Measurements from ENCODE around the gene IGFBP7.

IGFBP7 gene

DNA sequence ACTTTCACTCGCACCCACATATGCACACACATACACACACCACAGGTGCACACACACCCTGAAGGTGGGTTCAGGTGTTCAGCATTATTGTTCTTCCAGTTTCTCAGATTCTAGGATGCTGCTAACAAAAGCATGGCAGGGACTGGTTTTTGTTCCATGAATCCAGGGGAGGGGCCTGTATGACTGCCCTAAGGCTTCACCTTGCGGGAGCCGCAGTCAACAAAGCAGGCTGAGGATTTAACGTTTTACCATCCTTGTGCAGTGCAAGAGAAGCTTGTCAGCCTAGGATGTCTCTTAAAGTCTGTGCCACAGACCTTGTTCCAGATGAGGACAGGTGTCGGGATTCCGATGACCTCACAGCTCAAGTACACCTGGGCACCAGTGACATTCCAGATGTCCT is 69.7 kb downstream of the IGFBP7 start:
- DNase-seq (ENCODE audit: low spot score): no peak
- H2BK120ac ChIP-seq (ENCODE audit: low read depth, low read length): no peak overlapping the region
- no peak overlapping the region for H3K4me3 ChIP-seq (ENCODE audit: low read length in 2 of 2)
- no peak overlapping the region for H3K4ac ChIP-seq (ENCODE audit: low read length)
- no peak overlapping the region for H3K23ac ChIP-seq (ENCODE audit: low read depth, low read length, poor library complexity)
- H3K79me1 ChIP-seq (ENCODE audit: low read depth, low read length): no peaks in the 10 kb centered on the region
- H2BK12ac ChIP-seq (ENCODE audit: low read length): no peak overlapping the region
- no peaks in the 10 kb centered on the region for H3K9me3 ChIP-seq (replicated peaks in 1 of 2; ENCODE audit: control insufficient read depth in 2 of 2, insufficient read depth in 1 of 2, low read depth in 1 of 2, low read length in 2 of 2)
- WGBS, 2 donors (ENCODE audit: extremely low coverage in 2 of 2, insufficient read length in 2 of 2, insufficient replicate concordance in 1 of 2): no CpG with 5 or more reads among the region's 6 CpGs
- no peak overlapping the region for H3K14ac ChIP-seq (ENCODE audit: low read length)
- H3K4me1 ChIP-seq (ENCODE audit: control insufficient read depth in 2 of 2, insufficient read depth in 1 of 2, low read depth in 1 of 2, low read length in 2 of 2): peaks cover 0 to 1% of the 10 kb centered on the region in 2 donors
- H3K27me3 ChIP-seq (ENCODE audit: control insufficient read depth in 3 of 3, insufficient read depth in 3 of 3, low read depth in 1 of 3, low read length in 3 of 3): no peaks in the 10 kb centered on the region
- H2BK5ac ChIP-seq (ENCODE audit: low read length): no peak overlapping the region
- H2AFZ ChIP-seq (ENCODE audit: low read length): no peak overlapping the region
- no peak overlapping the region for H2BK15ac ChIP-seq (ENCODE audit: low read length)
- no peak overlapping the region for H3K27ac ChIP-seq (replicated peaks; ENCODE audit: low read length)
- H3K36me3 ChIP-seq (replicated peaks in 1 of 2; ENCODE audit: control insufficient read depth in 2 of 2, insufficient read depth in 2 of 2, low read length in 2 of 2): no peaks in the 10 kb centered on the region
- H4K91ac ChIP-seq (ENCODE audit: low read depth, low read length, poor library complexity): no peak overlapping the region
- H3K4me2 ChIP-seq (ENCODE audit: insufficient read depth, low read length, poor library complexity, severe bottlenecking): no peak overlapping the region
- no peak overlapping the region for H4K8ac ChIP-seq (ENCODE audit: low read depth, low read length)
- H3K9ac ChIP-seq (ENCODE audit: low read depth, low read length, poor library complexity): no peak overlapping the region
- peak overlapping the region; percentile 1 for H3K18ac ChIP-seq (ENCODE audit: low read length)
- H2AK5ac ChIP-seq (ENCODE audit: low read depth, low read length): no peak overlapping the region

DNA sequence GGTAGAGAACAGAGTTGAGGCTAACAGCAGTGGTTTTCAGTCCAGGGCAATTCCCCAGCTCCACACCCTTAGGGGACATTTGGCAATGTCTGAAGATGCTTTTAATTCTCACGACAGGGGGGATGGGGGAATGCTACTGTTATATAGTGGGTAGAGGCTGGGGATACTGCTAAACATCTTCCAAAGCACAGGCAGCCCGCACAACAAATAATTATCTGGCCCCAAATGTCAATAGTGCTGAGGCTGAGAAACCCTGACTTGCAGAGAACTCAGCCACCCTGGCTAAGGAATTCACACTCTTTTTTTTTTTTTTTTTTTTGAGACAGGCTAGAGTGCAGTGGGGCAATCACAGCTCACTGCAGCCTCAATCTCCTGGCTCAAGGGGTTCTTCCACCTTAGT is 70.8 kb downstream of the IGFBP7 start:
- Histone ChIP-seq H2BK120ac (ENCODE audit: low read depth, low read length) (no peak overlapping the region), H4K91ac (ENCODE audit: low read depth, low read length, poor library complexity) (no peak overlapping the region), H2BK15ac (ENCODE audit: low read length) (no peak overlapping the region), H3K4me3 (ENCODE audit: low read length in 2 of 2) (no peak overlapping the region), H2AK5ac (ENCODE audit: low read depth, low read length) (no peak overlapping the region), H3K36me3 (replicated peaks in 1 of 2; ENCODE audit: control insufficient read depth in 2 of 2, insufficient read depth in 2 of 2, low read length in 2 of 2) (no peaks in the 10 kb centered on the region), H3K4me2 (ENCODE audit: insufficient read depth, low read length, poor library complexity, severe bottlenecking) (no peak overlapping the region), H3K9ac (ENCODE audit: low read depth, low read length, poor library complexity) (no peak overlapping the region), H2BK5ac (ENCODE audit: low read length) (no peak overlapping the region), H3K27ac (replicated peaks; ENCODE audit: low read length) (no peak overlapping the region), H3K79me1 (ENCODE audit: low read depth, low read length) (no peaks in the 10 kb centered on the region), H2AFZ (ENCODE audit: low read length) (no peak overlapping the region), H3K4me1 (ENCODE audit: control insufficient read depth in 2 of 2, insufficient read depth in 1 of 2, low read depth in 1 of 2, low read length in 2 of 2) (peaks cover 0 to 1% of the 10 kb centered on the region in 2 donors), H2BK12ac (ENCODE audit: low read length) (no peak overlapping the region), H3K9me3 (replicated peaks in 1 of 2; ENCODE audit: control insufficient read depth in 2 of 2, insufficient read depth in 1 of 2, low read depth in 1 of 2, low read length in 2 of 2) (no peaks in the 10 kb centered on the region), H3K14ac (ENCODE audit: low read length) (no peak overlapping the region), H4K8ac (ENCODE audit: low read depth, low read length) (no peak overlapping the region), H3K4ac (ENCODE audit: low read length) (no peak overlapping the region), H3K23ac (ENCODE audit: low read depth, low read length, poor library complexity) (no peak overlapping the region), H3K27me3 (ENCODE audit: control insufficient read depth in 3 of 3, insufficient read depth in 3 of 3, low read depth in 1 of 3, low read length in 3 of 3) (no peaks in the 10 kb centered on the region), H3K18ac (ENCODE audit: low read length) (no peak overlapping the region)
- no peak for DNase-seq (ENCODE audit: low spot score)
- no CpG with 5 or more reads among the region's 2 CpGs for WGBS, 2 donors (ENCODE audit: extremely low coverage in 2 of 2, insufficient read length in 2 of 2, insufficient replicate concordance in 1 of 2)

DNA sequence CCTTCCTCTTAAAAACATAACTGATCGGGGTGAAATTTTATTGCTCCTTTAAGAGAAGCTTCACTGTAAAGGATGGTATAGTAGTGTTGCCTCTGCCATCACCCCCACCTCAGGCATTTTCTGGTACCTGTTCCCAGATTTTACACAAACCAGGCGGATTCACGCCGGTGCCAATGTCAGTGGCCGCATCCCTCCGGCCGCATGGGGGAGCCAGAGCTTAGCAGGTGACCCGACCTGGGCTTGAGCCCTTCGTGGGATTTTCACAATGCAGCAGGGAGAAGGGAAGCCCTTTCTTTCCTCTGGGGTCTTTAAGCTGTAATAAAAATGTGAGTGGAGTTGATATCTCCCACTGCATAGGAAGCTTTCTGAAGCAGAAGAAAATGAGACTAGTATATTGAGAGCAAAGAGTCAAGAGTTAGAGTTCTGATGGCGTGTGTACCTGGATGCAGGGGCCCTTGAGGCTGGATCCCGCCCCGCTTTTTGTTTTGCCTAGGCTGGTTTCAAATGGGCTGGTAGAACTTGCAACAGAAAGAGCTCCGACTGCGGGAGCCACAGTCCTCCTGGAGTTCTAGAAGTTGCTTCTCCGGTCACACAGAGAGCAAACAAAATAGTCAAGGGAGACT is 72.1 kb downstream of the IGFBP7 start:
- H3K9ac ChIP-seq (ENCODE audit: low read depth, low read length, poor library complexity): no peak overlapping the region
- H3K27ac ChIP-seq (replicated peaks; ENCODE audit: low read length): no peak overlapping the region
- H4K8ac ChIP-seq (ENCODE audit: low read depth, low read length): no peak overlapping the region
- H3K23ac ChIP-seq (ENCODE audit: low read depth, low read length, poor library complexity): no peak overlapping the region
- no peaks in the 10 kb centered on the region for H3K79me1 ChIP-seq (ENCODE audit: low read depth, low read length)
- H3K36me3 ChIP-seq (replicated peaks in 1 of 2; ENCODE audit: control insufficient read depth in 2 of 2, insufficient read depth in 2 of 2, low read length in 2 of 2): peaks cover 0 to 4% of the 10 kb centered on the region in 2 donors
- no peak overlapping the region for H4K91ac ChIP-seq (ENCODE audit: low read depth, low read length, poor library complexity)
- no peaks in the 10 kb centered on the region for H3K4me1 ChIP-seq (ENCODE audit: control insufficient read depth in 2 of 2, insufficient read depth in 1 of 2, low read depth in 1 of 2, low read length in 2 of 2)
- DNase-seq (ENCODE audit: low spot score): peak; percentile 44
- no peaks in the 10 kb centered on the region for H3K9me3 ChIP-seq (replicated peaks in 1 of 2; ENCODE audit: control insufficient read depth in 2 of 2, insufficient read depth in 1 of 2, low read depth in 1 of 2, low read length in 2 of 2)
- H3K4me3 ChIP-seq (ENCODE audit: low read length in 2 of 2): no peak overlapping the region
- H3K27me3 ChIP-seq (ENCODE audit: control insufficient read depth in 3 of 3, insufficient read depth in 3 of 3, low read depth in 1 of 3, low read length in 3 of 3): no peaks in the 10 kb centered on the region
- H3K4ac ChIP-seq (ENCODE audit: low read length): no peak overlapping the region
- WGBS, 2 donors (ENCODE audit: extremely low coverage in 2 of 2, insufficient read length in 2 of 2, insufficient replicate concordance in 1 of 2): no CpG with 5 or more reads among the region's 15 CpGs
- H2BK15ac ChIP-seq (ENCODE audit: low read length): no peak overlapping the region
- peak overlapping the region; percentile 70 for H2AFZ ChIP-seq (ENCODE audit: low read length)
- no peak overlapping the region for H3K4me2 ChIP-seq (ENCODE audit: insufficient read depth, low read length, poor library complexity, severe bottlenecking)
- H2BK12ac ChIP-seq (ENCODE audit: low read length): no peak overlapping the region
- H3K18ac ChIP-seq (ENCODE audit: low read length): no peak overlapping the region
- H2BK120ac ChIP-seq (ENCODE audit: low read depth, low read length): no peak overlapping the region
- no peak overlapping the region for H2BK5ac ChIP-seq (ENCODE audit: low read length)
- H3K14ac ChIP-seq (ENCODE audit: low read length): no peak overlapping the region
- no peak overlapping the region for H2AK5ac ChIP-seq (ENCODE audit: low read depth, low read length)

DNA sequence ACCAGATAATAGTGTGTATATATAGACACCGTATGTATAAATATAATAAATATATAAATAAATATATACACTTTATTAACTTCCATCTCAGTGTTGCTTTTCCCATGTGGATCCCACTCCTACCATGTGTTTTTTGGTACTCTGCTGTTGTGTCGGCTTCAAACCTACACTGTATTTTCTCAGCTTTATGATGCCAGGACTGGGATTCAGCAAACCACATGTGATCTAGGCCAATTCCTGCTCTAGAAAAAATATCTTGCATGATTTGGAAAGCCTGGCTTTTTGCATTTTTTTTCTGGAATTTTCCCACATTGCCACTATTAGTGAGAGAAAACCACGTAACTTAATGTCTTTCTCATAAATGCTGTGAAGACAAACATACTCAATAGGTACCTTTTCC is 75.7 kb downstream of the IGFBP7 start:
- Histone ChIP-seq H4K8ac (ENCODE audit: low read depth, low read length) (no peak overlapping the region), H2BK5ac (ENCODE audit: low read length) (no peak overlapping the region), H3K9ac (ENCODE audit: low read depth, low read length, poor library complexity) (no peak overlapping the region), H3K36me3 (replicated peaks in 1 of 2; ENCODE audit: control insufficient read depth in 2 of 2, insufficient read depth in 2 of 2, low read length in 2 of 2) (peaks cover 9 to 40% of the 10 kb centered on the region in 2 donors), H3K18ac (ENCODE audit: low read length) (no peak overlapping the region), H3K4me2 (ENCODE audit: insufficient read depth, low read length, poor library complexity, severe bottlenecking) (no peak overlapping the region), H3K4me3 (ENCODE audit: low read length in 2 of 2) (no peak overlapping the region), H2AFZ (ENCODE audit: low read length) (no peak overlapping the region), H3K4ac (ENCODE audit: low read length) (no peak overlapping the region), H2BK12ac (ENCODE audit: low read length) (no peak overlapping the region), H4K91ac (ENCODE audit: low read depth, low read length, poor library complexity) (no peak overlapping the region), H3K23ac (ENCODE audit: low read depth, low read length, poor library complexity) (no peak overlapping the region), H2BK15ac (ENCODE audit: low read length) (no peak overlapping the region), H3K9me3 (replicated peaks in 1 of 2; ENCODE audit: control insufficient read depth in 2 of 2, insufficient read depth in 1 of 2, low read depth in 1 of 2, low read length in 2 of 2) (no peaks in the 10 kb centered on the region), H3K27me3 (ENCODE audit: control insufficient read depth in 3 of 3, insufficient read depth in 3 of 3, low read depth in 1 of 3, low read length in 3 of 3) (no peaks in the 10 kb centered on the region), H3K4me1 (ENCODE audit: control insufficient read depth in 2 of 2, insufficient read depth in 1 of 2, low read depth in 1 of 2, low read length in 2 of 2) (no peaks in the 10 kb centered on the region), H2AK5ac (ENCODE audit: low read depth, low read length) (no peak overlapping the region), H3K14ac (ENCODE audit: low read length) (no peak overlapping the region), H3K79me1 (ENCODE audit: low read depth, low read length) (no peaks in the 10 kb centered on the region), H2BK120ac (ENCODE audit: low read depth, low read length) (no peak overlapping the region), H3K27ac (replicated peaks; ENCODE audit: low read length) (no peak overlapping the region)
- no CpG with 5 or more reads among the region's 3 CpGs for WGBS, 2 donors (ENCODE audit: extremely low coverage in 2 of 2, insufficient read length in 2 of 2, insufficient replicate concordance in 1 of 2)
- no peak for DNase-seq (ENCODE audit: low spot score)
